SIG-M5 (cell line): ENCODE results near the gene LYPD8.
A peak's percentile ranks its signal among the peaks of the same experiment; 100 is the strongest.

Source experiments
- DNase-seq: peaks from one replicate; lab custom pipeline; 2025; lab: John Stamatoyannopoulos, UW

The LYPD8 gene

DNA sequence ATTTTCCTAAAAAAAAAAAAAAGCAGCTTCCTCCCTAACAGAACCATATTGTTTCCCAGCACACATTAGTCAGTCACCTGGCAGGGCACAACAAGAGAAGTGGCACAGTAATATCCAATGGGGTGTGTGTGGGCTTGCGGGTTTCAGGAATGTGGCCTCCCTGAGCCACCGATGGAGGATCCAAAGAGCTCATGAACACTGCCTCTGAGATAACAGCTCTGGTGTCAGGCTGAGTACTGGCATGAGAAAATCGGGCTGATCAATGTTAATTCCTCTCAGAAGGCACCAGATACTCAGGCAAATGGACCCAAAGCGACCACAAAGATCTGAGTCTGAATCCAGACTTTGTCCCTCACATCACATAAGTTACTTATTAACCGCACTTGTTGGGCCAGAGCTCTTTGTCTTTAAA, 2.2 kb upstream of the LYPD8 start:
- DNase-seq = no peak

DNA sequence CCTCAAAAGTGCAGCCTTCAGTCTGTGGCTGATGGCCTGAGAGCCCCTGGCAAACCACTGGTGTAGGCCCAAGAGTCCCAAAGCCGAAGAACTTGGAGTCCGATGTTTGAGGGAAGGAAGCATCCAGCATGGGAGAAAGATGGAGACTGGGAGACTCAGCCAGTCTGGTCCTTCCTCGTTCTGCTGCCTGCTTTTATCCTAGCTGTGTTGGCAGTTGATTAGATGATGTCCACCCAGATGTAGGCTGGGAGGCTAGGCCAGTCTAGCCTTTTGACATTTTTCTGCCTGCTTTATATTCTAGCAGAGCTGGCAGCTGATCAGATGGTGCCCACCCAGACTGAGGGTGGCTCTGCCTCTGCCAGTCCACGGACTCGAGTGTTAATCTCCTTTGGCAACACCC, 1.1 kb upstream of the LYPD8 start:
- DNase-seq = no peak

DNA sequence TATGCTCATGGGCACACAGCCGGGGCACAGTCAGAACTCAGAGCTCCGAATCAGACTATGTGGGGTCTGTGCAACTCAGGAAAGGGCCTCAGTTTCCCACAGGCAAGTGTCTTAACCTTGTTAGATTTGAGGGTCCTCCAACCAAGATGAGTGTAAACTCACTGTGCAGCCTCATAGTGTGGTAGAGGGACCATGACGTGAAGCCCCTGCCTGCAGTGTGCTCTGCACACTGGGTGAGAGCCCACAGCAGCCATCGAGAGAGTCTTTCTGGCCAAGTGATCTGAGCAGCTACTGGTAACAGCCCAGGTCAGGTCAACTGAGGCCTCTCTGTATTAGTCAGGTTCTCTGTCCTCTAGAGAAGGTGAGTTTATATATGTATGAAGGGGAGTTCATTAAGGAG, 592 bp upstream of the LYPD8 start:
- no peak for DNase-seq

DNA sequence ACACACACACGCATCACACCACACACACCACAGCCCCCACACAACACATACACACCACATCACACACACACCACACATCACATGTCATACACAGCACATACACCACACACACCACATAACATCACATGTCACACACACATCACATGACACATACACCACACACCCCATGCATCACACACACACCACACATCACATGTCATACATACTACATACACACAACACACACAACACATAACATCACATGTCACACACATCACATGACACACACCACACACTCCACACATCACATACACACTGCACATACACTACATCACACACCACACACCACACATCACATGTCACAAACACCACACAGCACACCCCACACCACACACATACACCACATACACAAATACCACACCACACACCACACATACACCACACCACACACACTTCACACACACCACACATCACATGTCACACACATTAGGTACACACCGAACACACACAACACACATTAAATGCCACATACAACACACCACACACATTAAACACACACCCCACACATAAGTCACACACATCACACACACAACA, 1.8 kb downstream of the LYPD8 start:
- DNase-seq = no peak

DNA sequence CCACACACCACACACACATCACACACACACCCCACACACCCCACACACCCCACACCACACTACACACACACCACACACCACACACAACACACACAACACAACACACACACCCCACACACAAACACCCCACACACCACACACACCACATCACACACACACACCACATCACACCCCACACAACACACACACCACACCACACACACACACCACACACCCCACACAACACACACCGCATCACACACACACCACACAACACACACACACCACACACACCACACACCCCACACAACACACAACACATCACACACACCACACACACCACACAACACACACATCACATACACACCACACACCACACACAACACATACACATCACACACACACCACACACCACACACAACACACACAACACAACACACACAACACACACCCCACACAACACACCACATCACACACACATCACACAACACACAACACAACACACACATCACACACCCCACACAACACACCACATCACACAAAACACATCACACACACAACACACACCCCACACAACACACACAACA, 2.4 kb downstream of the LYPD8 start:
- DNase-seq = no peak

DNA sequence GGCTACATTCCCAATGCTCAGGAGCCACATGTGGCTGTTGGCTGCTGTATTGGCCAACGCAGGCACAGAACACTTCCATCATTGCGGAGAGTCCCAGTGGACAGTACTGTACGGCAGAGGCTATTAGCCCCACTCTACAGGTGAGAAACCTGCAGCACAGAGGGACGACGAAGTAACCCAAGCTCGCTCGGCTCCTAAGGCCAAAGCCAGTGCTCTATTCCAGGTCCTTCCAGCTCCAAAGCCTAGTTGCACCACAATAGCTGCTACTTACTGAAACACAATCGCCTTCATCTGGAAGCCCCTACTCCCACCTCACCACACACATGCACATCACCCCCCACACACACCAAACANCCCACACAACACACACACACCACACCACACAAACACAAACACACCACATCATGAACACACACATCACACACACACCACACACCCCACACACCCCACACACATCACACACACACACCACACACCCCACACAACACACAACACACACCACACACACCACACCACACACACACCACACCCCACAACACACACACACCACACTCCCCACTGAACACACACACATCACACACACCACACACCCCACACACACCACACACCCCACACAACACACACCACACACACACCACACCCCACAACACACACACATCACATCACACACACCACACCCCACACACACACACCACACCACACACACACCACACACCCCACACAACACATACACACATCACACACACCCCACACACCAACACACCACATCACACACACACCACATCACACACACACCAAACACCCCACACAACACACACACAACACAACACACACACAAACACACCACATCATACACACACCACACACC, 3.2 kb downstream of the LYPD8 start:
- DNase-seq = no peak

DNA sequence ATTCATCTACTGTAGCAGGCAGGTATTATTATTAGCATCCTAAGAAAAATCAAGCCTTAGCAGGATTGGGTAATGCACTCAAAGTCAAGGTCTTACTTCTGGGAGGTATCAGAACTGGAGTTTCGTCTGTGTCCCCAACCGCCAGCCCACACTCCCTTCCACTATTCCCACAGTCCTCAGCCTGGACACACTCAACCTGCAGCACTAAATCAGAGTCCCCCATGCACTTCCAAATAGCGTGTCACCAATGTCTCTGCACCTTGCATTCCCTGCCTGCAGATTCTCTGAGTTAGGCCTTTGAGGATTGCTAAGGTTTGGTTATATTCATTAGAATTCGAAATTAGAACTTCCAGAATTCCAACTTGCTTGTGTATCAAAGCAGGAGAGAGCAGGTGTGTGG, 3.9 kb downstream of the LYPD8 start:
- no peak for DNase-seq

DNA sequence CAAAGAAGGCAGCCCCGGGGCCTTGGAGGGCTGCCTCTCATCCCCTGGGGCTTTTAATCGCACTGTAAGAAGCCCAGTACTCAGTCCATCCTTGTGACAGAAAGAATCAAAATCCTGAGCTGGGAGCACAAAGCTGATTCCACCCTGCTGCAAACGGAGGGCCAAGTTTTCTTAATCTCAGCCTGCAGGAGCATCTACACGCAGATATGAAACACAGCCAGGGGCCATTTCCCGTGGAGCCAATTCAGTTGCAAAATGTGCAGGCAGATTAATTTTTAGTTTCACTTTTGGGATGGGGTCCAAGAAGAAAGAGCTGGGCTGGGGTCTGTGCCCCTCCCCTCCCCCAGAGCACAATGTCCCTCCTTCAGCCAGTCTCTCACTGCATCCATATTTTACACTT, 4.4 kb downstream of the LYPD8 start:
- no peak for DNase-seq

DNA sequence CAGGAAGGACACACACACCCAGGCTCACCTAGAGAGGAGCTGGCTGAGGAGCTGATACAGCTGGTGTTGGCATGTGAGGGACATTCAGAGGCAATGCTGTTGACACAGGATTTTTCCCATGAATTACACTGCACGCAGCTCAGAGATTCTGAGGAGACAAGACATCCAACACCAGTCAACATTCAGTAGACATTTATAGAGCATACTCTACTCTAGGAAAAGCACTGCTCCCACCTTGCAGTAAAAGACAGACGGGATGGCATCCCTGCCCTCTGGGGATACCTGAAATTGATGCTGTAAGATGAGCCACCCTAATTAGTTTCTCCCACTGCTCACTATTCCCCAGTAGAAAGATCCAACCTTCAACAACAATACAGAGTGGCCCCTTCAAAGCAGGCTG, 5.1 kb downstream of the LYPD8 start:
- no peak for DNase-seq

DNA sequence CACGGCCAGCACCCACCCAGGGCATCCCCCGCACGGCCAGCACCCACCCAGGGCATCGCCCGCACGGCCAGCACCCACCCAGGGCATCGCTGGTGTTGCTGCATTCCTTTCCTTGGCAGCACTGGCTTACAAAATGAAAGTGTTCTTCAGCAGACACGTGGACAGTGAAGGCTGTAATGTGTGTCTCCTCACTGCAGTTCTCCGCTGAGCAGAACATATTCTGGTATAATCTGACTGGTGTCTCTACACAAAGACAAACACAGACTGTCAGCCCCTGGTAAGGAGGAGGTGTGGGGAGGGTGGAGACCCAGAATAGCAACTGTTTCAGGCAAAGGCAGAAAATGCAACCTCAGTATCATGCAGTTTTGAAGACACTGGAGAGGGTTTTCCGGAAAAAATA, 7.3 kb downstream of the LYPD8 start:
- no peak for DNase-seq

DNA sequence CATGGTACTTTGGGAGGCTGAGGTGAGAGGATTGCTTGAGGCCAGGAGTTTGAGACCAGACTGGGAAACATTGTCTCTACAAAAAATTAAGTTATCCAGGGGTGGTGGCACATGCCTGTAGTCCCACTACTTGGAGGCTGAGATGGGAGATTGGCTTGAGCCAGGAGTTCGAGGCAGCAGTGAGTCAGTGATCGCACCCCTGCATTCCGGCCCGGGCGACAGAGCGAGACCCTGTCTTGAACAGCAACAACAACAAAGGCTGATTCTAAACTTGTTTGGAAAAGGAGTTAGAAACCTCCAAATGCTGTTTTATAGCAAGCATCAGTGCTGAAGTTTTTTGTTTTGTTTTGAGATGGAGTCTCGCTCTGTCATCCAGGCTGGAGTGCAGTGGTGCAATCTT, 14.7 kb downstream of the LYPD8 start:
- DNase-seq = no peak

DNA sequence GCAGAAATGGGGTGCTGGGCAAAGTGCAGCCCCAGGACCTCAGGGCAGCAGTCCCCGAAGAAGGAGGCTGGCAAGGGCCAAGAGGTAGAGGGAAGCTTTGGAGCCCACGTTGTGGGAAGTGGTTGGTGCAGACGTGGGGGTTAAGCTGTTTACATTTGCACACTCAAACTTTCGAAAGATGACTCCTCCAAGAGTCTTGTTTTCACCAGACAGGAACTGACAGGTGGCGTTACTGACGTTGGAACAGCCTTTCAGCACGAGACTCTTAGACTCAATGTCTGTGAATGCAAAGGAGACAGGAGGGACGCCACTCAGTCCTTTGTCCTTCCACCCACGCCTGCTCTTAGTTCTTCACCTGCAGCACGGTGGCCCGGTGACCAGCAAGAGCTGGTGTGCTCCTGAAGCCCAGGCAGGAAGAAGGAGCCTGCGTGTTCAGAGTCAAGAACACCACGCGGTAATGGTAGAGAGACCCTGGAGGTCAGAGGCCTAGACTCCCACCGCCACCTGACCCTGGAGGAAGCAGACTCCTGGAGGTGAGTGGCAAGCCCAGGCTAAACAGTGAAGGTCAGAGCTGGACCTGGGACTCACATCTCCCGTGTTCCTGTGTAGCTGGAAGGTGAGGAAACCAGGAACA, 15.9 kb downstream of the LYPD8 start:
- DNase-seq = no peak

DNA sequence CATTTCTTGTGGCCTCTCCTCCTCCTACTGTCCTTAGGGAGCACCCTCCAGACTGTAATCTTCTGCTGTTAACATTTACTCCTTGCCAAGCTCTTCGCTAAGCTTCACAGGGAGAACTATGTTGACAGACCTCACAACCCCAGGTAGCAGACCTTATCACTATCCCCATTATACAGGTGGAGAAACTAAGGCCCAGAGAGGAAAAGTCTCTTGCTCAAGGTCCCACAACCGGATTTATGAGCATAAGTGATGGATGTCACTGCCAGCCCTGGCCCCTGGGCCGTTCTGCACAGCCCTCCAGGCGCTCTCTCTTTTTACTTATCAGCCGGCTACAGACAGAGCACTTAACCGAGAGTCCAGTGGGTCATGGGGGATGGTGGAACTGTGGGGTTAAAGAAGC, 18.1 kb downstream of the LYPD8 start:
- no peak for DNase-seq

DNA sequence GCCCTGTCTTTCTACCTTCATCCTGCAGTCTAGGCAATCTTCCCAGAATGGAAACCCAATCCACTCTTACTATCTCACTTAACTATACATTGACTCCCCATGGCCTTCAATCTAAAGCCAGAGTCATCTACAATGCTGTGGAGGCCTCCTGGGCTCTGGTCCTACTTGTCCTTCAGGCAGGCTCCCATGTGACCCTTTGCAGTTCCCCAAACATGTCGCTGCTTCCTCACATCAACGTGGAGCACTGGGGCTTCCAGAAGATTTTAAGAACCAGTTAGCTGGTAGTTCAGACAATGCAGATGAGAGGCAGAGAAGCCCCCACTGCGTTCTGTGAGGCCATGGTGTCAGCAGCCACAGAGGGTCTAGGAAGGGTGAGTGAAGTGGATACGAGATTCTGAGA, 18.6 kb downstream of the LYPD8 start:
- no peak for DNase-seq

DNA sequence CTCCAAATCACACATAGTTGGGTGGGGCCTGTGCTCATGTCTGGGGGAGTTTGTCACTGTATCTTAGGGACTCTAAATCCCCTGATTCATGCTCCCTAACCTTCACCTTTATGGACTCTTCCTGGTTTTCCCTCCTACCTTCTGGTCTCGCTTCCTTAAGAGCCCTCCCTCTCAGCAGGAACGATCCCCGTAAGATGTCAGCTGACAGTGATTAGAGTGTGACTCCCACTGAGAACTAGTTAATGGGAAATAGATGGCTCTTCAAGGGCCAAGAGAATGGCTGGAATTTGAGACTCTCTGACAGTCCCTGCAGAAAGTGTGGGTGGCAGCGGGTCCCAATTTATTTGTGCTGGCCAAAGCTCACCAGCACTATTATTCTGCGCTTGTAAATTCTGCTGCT, 22.0 kb downstream of the LYPD8 start:
- DNase-seq = no peak

DNA sequence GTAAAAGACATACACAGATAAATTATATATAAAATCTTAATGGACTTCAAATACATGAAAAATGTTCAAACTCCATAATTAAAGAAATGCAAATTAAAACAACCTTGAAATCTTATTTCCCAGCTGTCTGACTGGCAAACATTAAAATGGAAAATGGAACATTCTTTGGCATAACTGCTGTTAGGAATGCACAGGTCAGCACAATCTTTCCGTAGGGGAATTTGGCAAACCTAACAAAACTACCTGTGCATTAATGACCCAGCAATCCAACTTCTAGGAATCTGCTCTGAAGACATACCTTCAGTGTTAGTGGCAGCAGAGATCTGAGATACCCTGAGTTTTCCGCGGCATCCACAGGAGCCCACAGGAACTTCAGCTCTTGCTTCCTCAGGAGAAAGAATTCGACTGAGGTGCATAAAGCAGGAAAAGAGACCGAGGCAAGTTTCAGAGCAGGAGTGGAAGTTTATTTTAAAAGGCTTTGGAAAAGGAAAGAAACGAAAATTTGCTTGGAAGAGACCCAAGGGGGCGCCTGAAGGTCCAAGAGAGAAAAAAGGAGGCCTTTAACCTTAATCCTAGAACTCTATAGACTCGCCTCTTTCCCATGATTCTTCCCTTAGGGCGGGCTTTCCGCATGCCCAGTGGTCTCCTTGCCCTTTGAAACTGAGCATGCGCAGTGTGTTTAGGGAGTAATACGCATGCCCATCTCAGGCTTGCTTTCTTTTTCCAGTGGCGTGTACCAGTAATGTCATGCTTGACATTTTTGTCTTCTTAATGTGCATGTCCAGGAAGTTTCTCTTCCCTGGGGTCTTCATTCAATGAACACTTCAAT, 24.8 kb downstream of the LYPD8 start:
- no peak for DNase-seq

DNA sequence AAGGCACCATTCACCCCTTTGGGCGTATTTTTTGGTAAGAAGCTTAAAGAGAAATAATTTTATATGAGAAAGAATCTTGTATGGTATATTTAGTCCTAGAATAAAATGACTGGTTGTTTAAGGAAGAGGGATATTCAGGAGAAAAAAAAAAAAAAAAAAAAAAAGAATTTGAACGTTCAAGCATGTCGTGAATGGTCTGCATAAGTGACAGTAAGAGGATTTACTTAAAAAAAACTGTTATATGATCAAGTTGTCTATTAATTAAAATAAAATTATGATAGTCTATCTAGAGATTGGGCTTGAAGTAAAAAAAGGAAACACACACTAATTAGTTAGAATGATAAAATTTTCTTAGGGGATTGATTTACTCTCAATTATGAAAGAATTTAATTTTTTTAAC, 41.3 kb downstream of the LYPD8 start:
- DNase-seq = no peak

DNA sequence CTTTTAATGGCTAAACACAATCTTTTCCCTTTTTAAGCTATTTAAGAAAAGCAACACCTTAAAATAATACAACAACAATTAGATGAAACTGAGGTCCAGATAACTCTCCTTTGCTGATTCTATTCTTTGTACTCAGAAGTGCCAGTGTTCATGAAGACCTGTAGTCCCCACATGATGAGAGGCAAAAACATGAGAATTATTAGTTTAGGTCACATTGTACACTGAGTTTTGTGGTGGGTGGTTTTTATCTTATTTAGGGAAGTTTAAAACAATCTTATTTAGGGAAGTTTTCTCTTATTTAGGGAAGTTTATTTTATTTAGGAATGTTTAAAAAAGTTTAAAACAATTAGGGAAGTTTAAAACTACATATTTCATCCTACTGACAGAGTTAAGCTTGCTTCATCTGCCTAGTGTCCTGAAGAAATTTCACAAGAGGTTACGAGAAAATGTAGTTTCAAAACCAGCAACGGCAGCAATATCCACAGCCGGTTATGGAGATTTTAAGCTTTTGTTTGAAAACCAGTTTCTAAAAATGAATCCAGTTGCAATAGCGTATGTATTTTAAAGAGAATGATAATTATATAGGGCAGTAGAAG, 45.2 kb downstream of the LYPD8 start:
- DNase-seq = peak; percentile 57

DNA sequence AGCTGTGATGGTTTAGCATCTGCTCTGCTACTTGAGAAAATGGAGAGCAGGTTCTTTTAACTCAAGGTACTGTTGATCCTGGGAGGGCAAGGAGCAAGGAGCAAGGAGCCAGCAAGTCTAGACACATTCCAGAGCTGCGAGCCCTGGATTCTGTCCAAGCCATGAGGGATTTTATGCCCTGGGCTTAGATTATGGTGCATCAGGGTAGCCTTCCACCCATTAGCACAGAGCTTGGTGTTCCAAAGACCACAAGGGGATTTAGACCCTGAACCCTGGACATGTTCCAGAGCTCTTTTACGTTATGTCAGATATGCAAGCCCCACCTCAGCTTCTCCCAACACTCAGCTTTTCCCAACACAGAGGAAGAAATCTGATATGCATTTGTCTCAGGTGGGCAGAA, 51.0 kb downstream of the LYPD8 start:
- DNase-seq = no peak

DNA sequence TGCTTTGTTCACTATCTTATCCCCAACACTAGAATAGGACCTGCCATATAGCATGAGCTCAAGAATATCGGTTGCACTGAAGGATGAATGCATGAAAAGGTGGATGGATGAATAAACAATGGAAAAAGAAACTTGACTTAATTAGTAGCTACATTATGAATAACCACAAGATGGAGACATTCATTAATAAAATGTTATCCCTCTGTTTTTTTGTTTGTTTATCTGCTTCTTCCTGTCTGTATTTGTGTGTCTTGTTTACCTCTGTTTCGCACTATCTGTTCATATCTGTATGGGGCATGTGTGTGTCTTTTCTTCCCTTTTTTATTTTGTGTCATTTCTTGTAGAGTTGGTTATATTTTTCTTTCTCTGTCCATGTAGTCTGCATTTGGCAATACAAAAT, 51.9 kb downstream of the LYPD8 start:
- DNase-seq = no peak

DNA sequence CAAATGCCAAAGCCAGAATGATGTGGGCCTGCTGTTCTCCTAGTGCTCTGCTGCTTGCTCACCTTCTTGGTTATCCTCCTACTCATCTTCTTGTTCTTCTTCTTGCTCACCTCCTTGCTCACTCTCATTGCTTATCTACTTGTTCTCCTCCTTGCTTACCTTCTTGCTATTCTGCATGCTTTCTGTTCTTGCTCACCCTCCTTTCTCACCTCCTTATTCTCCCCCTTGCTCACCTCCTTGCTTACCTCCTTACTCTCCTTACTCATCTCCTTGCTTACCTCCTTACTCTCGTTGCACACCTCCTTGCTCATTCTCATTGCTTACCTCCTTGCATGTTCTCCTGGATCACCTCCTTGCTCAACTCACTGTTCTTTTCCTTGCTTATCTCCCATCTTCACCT, 52.8 kb downstream of the LYPD8 start, which contains the start of gene OR14I1:
TSS of gene OR14I1 (minus strand) at position 53 of the 400 bp plus-strand sequence.
- no peak for DNase-seq

DNA sequence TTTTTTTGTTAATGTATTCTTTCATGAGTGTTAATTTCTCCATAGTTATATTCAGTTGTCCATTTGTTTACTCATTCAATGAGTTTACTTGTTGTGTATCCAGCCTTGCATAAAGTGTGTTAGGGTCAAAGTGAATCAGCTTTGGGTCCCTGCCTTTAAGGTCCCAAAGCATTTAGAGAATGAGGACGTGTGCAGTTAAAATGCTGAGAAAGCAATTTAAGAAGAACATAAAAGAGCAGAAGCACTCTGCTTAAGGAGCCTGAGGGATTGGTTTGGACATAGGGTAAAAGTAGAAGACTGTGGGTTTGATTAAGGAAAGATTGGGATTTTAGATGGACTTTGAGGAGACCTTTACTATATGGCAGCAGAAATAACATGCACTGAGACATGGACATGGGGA, 56.5 kb downstream of the LYPD8 start:
- DNase-seq = no peak
